Mesenchymal stem cell (in vitro differentiated cells and primary cell): ENCODE measurements around the gene NYAP2. TPM values are rescaled to one million over a fixed set of nuclear protein-coding genes. Genes with fewer than 3 reads are reported as not detected.

ENCODE experiments used
- DNase-seq: peaks from one replicate; pipeline ENCODE4 v3.0.0-alpha.2; 2013
- H2AFZ ChIP-seq: one replicate; pipeline ENCODE4 v1.6.1; 2013; ENCODE audit warnings: low read depth, mild to moderate bottlenecking, control low read depth, inconsistent platforms, low read length, moderate library complexity
- H2AK5ac ChIP-seq: 2 replicates; pipeline ENCODE4 v1.6.1; 2013; ENCODE audit warnings: low read length, moderate library complexity, mild to moderate bottlenecking, inconsistent platforms; ENCODE audit not compliant: severe bottlenecking
- H2BK120ac ChIP-seq: one replicate; pipeline ENCODE4 v1.6.1; 2013; ENCODE audit warnings: low read depth, mild to moderate bottlenecking, inconsistent platforms, low read length, moderate library complexity
- H2BK12ac ChIP-seq, 2 experiments: one replicate each; pipeline ENCODE4 v1.6.1; 2013; ENCODE audit warnings: inconsistent platforms in 2 of 2, low read length in 2 of 2, mild to moderate bottlenecking in 2 of 2, moderate library complexity in 2 of 2, control low read depth in 1 of 2
- H2BK15ac ChIP-seq: one replicate; pipeline ENCODE4 v1.6.1; 2013; ENCODE audit warnings: mild to moderate bottlenecking, low read depth, inconsistent platforms; ENCODE audit not compliant: poor library complexity, severe bottlenecking
- H2BK5ac ChIP-seq: 2 replicates; pipeline ENCODE4 v1.6.1; 2013; ENCODE audit warnings: low read depth, mild to moderate bottlenecking, low read length, control low read depth, inconsistent platforms; ENCODE audit not compliant: poor library complexity, severe bottlenecking
- H3K14ac ChIP-seq, 2 experiments: one replicate each; pipeline ENCODE4 v1.6.1; 2013; ENCODE audit warnings: inconsistent platforms in 2 of 2, low read length in 2 of 2, control low read depth in 1 of 2, mild to moderate bottlenecking in 1 of 2, moderate library complexity in 1 of 2
- H3K18ac ChIP-seq, 2 experiments: one replicate each; pipeline ENCODE4 v1.6.1; 2013; ENCODE audit warnings: inconsistent platforms in 2 of 2, low read length in 2 of 2, control low read depth in 1 of 2, low read depth in 1 of 2, mild to moderate bottlenecking in 1 of 2
- H3K23ac ChIP-seq, 2 experiments: one replicate each; pipeline ENCODE4 v1.6.1; 2013; ENCODE audit warnings: inconsistent platforms in 2 of 2, low read length in 2 of 2, mild to moderate bottlenecking in 2 of 2, moderate library complexity in 2 of 2, control low read depth in 1 of 2
- H3K27ac ChIP-seq: 2 replicates; pipeline ENCODE4 v1.5.1; 2013; ENCODE audit warnings: mild to moderate bottlenecking, moderate library complexity, low read length, control low read depth, inconsistent platforms; ENCODE audit not compliant: poor library complexity, severe bottlenecking
- H3K27me3 ChIP-seq, 2 experiments: 2 replicates each; pipeline versions ENCODE4 v1.6.1 to v1.7.0; 2013; ENCODE audit warnings: low read length in 2 of 2, mild to moderate bottlenecking in 2 of 2, moderate library complexity in 2 of 2, control low read depth in 1 of 2, inconsistent platforms in 1 of 2; ENCODE audit not compliant: control insufficient read depth in 1 of 2, insufficient read depth in 1 of 2
- H3K36me3 ChIP-seq, 2 experiments: 2 replicates each; pipeline versions ENCODE4 v1.6.1 to v1.7.0; 2013; ENCODE audit warnings: low read length in 2 of 2, control low read depth in 1 of 2, inconsistent platforms in 1 of 2, low read depth in 1 of 2, mild to moderate bottlenecking in 1 of 2; ENCODE audit not compliant: insufficient read depth in 2 of 2, control insufficient read depth in 1 of 2
- H3K4ac ChIP-seq, 2 experiments: one replicate each; pipeline ENCODE4 v1.6.1; 2013; ENCODE audit warnings: inconsistent platforms in 2 of 2, low read length in 2 of 2, mild to moderate bottlenecking in 2 of 2, moderate library complexity in 2 of 2, control low read depth in 1 of 2, low read depth in 1 of 2
- H3K4me1 ChIP-seq: 2 replicates; pipeline ENCODE4 v1.6.1; 2013; ENCODE audit warnings: low read depth, low read length, control low read depth; ENCODE audit not compliant: control insufficient read depth, insufficient read depth
- H3K4me2 ChIP-seq: 2 replicates; pipeline ENCODE4 v1.6.1; 2013; ENCODE audit warnings: low read length, mild to moderate bottlenecking, inconsistent platforms; ENCODE audit not compliant: poor library complexity, severe bottlenecking
- H3K4me3 ChIP-seq, 2 experiments: 2 replicates each; pipeline versions ENCODE4 v1.5.1 to v1.7.0; 2013; ENCODE audit warnings: low read length in 2 of 2, mild to moderate bottlenecking in 2 of 2, control low read depth in 1 of 2, low read depth in 1 of 2; ENCODE audit not compliant: insufficient read depth in 1 of 2
- H3K79me1 ChIP-seq: replicated peaks from 2 replicates; pipeline ENCODE4 v1.6.1; 2013; ENCODE audit warnings: mild to moderate bottlenecking, control low read depth, low read length, inconsistent platforms; ENCODE audit not compliant: poor library complexity, severe bottlenecking
- H3K9ac ChIP-seq: 2 replicates; pipeline ENCODE4 v1.7.0; 2013; ENCODE audit warnings: mild to moderate bottlenecking, low read length, moderate library complexity
- H3K9me3 ChIP-seq: 2 replicates; pipeline ENCODE4 v1.7.0; 2013; ENCODE audit warnings: mild to moderate bottlenecking, low read length; ENCODE audit not compliant: control insufficient read depth
- H4K8ac ChIP-seq: one replicate; pipeline ENCODE4 v1.6.1; 2013; ENCODE audit warnings: inconsistent platforms, mild to moderate bottlenecking, low read length, moderate library complexity
- H4K91ac ChIP-seq: one replicate; pipeline ENCODE4 v1.6.1; 2013; ENCODE audit warnings: mild to moderate bottlenecking, low read length, inconsistent platforms
- WGBS: methylation state at CpG from one replicate; pipeline ENCODE4 v1.1.7; 2013; ENCODE audit warnings: mixed read lengths; 5-methylcytosine and 5-hydroxymethylcytosine counted together
- polyA plus RNA-seq, 2 experiments: library from polyadenylated mRNA; stranded (reverse); fragments of 200-250 nt; gene quantifications; one replicate each; pipeline ENCODE4 v1.2.3, GENCODE V29; 2013

NYAP2 gene
- polyA plus RNA-seq (2013, experiment 1 of 2), result not detected
- not detected for polyA plus RNA-seq (2013, experiment 2 of 2)

- H4K8ac ChIP-seq, result no peak within 1 kb of the TSS
- H3K4me1 ChIP-seq, result no peaks in the 10 kb centered on the region
- DNase-seq, result no peak
- H3K18ac ChIP-seq, result no peak within 1 kb of the TSS
- no peak within 1 kb of the TSS for H3K4ac ChIP-seq
- no peaks in the 10 kb centered on the region for H3K9me3 ChIP-seq
- H4K91ac ChIP-seq, result no peak within 1 kb of the TSS
- H3K4me3 ChIP-seq, result no peak within 1 kb of the TSS
- H2AFZ ChIP-seq, result no peak within 1 kb of the TSS
- no peak within 1 kb of the TSS for H3K9ac ChIP-seq
- H3K79me1 ChIP-seq, result no peaks in the 10 kb centered on the region
- no peak within 1 kb of the TSS for H2BK5ac ChIP-seq
- 42% methylated on average over 3 of the region's 5 CpGs for WGBS
- no peak within 1 kb of the TSS for H2AK5ac ChIP-seq
- H3K4me2 ChIP-seq, result no peak within 1 kb of the TSS
- no peak within 1 kb of the TSS for H2BK15ac ChIP-seq
- no peaks in the 10 kb centered on the region for H3K36me3 ChIP-seq
- H3K27me3 ChIP-seq, result no peaks in the 10 kb centered on the region
- H2BK120ac ChIP-seq, result no peak within 1 kb of the TSS
- no peak within 1 kb of the TSS for H3K27ac ChIP-seq
- no peak within 1 kb of the TSS for H3K23ac ChIP-seq
- H2BK12ac ChIP-seq, result no peak within 1 kb of the TSS
- H3K14ac ChIP-seq, result no peak within 1 kb of the TSS
Measured at GRCh38 chr2:225399504-225399903, at the start of gene NYAP2. NYAP2 (plus strand) TSS chr2:225399710; CDS start chr2:225408881, 9,171 bp downstream.

GRCh38 chr2:225353579-225354085 is 45.9 kb upstream of the NYAP2 start:
- H3K18ac ChIP-seq, result no peak overlapping the region
- no peaks in the 10 kb centered on the region for H3K79me1 ChIP-seq
- DNase-seq, result no peak
- H3K4ac ChIP-seq, result no peak overlapping the region
- H3K27ac ChIP-seq, result no peak overlapping the region
- no peaks in the 10 kb centered on the region for H3K9me3 ChIP-seq
- no peaks in the 10 kb centered on the region for H3K4me1 ChIP-seq
- no peak overlapping the region for H2AFZ ChIP-seq
- H2BK120ac ChIP-seq, result no peak overlapping the region
- H2BK15ac ChIP-seq, result no peak overlapping the region
- no peak overlapping the region for H4K8ac ChIP-seq
- no peak overlapping the region for H4K91ac ChIP-seq
- no peak overlapping the region for H3K4me3 ChIP-seq
- no peak overlapping the region for H3K9ac ChIP-seq
- H3K27me3 ChIP-seq, result no peaks in the 10 kb centered on the region
- no peak overlapping the region for H3K4me2 ChIP-seq
- H3K14ac ChIP-seq, result no peak overlapping the region
- no peak overlapping the region for H2BK5ac ChIP-seq
- H3K23ac ChIP-seq, result no peak overlapping the region
- no peak overlapping the region for H2BK12ac ChIP-seq
- 77% methylated on average over 1 of the region's 1 CpG for WGBS
- H3K36me3 ChIP-seq, result no peaks in the 10 kb centered on the region
- no peak overlapping the region for H2AK5ac ChIP-seq

GRCh38 chr2:225354281-225354774 is 45.2 kb upstream of the NYAP2 start:
- H3K36me3 ChIP-seq, result no peaks in the 10 kb centered on the region
- H3K4me3 ChIP-seq, result peak overlapping the region in 1 of 2 experiments; percentile 36
- H3K79me1 ChIP-seq, result no peaks in the 10 kb centered on the region
- no peak overlapping the region for H2BK12ac ChIP-seq
- no peak overlapping the region for H2AFZ ChIP-seq
- H3K18ac ChIP-seq, result no peak overlapping the region
- H3K9ac ChIP-seq, result no peak overlapping the region
- H3K4ac ChIP-seq, result no peak overlapping the region
- 0% methylated on average over 3 of the region's 3 CpGs for WGBS
- H3K23ac ChIP-seq, result no peak overlapping the region
- peak; percentile 79 for DNase-seq
- H2AK5ac ChIP-seq, result no peak overlapping the region
- H3K9me3 ChIP-seq, result no peaks in the 10 kb centered on the region
- H2BK120ac ChIP-seq, result no peak overlapping the region
- no peaks in the 10 kb centered on the region for H3K4me1 ChIP-seq
- H4K8ac ChIP-seq, result no peak overlapping the region
- no peak overlapping the region for H3K27ac ChIP-seq
- no peak overlapping the region for H4K91ac ChIP-seq
- H2BK15ac ChIP-seq, result no peak overlapping the region
- H3K27me3 ChIP-seq, result no peaks in the 10 kb centered on the region
- no peak overlapping the region for H3K14ac ChIP-seq
- H2BK5ac ChIP-seq, result no peak overlapping the region
- H3K4me2 ChIP-seq, result no peak overlapping the region

GRCh38 chr2:225355788-225356187 is 43.7 kb upstream of the NYAP2 start:
- H2AK5ac ChIP-seq, result no peak overlapping the region

More at GRCh38 chr2:225355788-225356187, 43.7 kb upstream of the NYAP2 start:
- Histone ChIP-seq H3K4me1 (no peaks in the 10 kb centered on the region), H3K27me3 (no peaks in the 10 kb centered on the region), H2AFZ (no peak overlapping the region), H3K9me3 (no peaks in the 10 kb centered on the region), H3K36me3 (no peaks in the 10 kb centered on the region), H3K14ac (no peak overlapping the region), H3K27ac (no peak overlapping the region), H4K91ac (no peak overlapping the region), H2BK5ac (no peak overlapping the region), H3K4me2 (no peak overlapping the region), H3K4ac (no peak overlapping the region), H3K9ac (no peak overlapping the region), H2BK120ac (no peak overlapping the region), H3K4me3 (no peak overlapping the region), H3K79me1 (no peaks in the 10 kb centered on the region), H3K23ac (no peak overlapping the region), H4K8ac (no peak overlapping the region), H2BK12ac (no peak overlapping the region), H2BK15ac (no peak overlapping the region), H3K18ac (no peak overlapping the region)
- no peak for DNase-seq
- WGBS, result 71% methylated on average over 1 of the region's 3 CpGs
